ENCODE data around the gene SEPTIN11.

- no peak for TF ChIP-seq RAD21 (IDR thresholded peaks at IDR 0.05; ENCODE audit: low read depth)
- TF ChIP-seq FOXM1 (IDR thresholded peaks at IDR 0.05; ENCODE audit: borderline replicate concordance, low read depth) = no peak
- TF ChIP-seq, protein P1, sequence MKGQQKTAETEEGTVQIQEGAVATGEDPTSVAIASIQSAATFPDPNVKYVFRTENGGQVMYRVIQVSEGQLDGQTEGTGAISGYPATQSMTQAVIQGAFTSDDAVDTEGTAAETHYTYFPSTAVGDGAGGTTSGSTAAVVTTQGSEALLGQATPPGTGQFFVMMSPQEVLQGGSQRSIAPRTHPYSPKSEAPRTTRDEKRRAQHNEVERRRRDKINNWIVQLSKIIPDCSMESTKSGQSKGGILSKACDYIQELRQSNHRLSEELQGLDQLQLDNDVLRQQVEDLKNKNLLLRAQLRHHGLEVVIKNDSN (IDR thresholded peaks at IDR 0.05) = no peak
- no peak for TF ChIP-seq CREB1 (IDR thresholded peaks at IDR 0.05; ENCODE audit: low read depth)
- no peak for TF ChIP-seq YY1 (IDR thresholded peaks at IDR 0.05; ENCODE audit: low read depth)
- no peak for TF ChIP-seq TAF1 (IDR thresholded peaks at IDR 0.05; ENCODE audit: low read depth)
- no peak for TF ChIP-seq EP300 (IDR thresholded peaks at IDR 0.05; ENCODE audit: borderline replicate concordance)
- no peak for TF ChIP-seq EGR1 (IDR thresholded peaks at IDR 0.05)
- TF ChIP-seq, protein P2, sequence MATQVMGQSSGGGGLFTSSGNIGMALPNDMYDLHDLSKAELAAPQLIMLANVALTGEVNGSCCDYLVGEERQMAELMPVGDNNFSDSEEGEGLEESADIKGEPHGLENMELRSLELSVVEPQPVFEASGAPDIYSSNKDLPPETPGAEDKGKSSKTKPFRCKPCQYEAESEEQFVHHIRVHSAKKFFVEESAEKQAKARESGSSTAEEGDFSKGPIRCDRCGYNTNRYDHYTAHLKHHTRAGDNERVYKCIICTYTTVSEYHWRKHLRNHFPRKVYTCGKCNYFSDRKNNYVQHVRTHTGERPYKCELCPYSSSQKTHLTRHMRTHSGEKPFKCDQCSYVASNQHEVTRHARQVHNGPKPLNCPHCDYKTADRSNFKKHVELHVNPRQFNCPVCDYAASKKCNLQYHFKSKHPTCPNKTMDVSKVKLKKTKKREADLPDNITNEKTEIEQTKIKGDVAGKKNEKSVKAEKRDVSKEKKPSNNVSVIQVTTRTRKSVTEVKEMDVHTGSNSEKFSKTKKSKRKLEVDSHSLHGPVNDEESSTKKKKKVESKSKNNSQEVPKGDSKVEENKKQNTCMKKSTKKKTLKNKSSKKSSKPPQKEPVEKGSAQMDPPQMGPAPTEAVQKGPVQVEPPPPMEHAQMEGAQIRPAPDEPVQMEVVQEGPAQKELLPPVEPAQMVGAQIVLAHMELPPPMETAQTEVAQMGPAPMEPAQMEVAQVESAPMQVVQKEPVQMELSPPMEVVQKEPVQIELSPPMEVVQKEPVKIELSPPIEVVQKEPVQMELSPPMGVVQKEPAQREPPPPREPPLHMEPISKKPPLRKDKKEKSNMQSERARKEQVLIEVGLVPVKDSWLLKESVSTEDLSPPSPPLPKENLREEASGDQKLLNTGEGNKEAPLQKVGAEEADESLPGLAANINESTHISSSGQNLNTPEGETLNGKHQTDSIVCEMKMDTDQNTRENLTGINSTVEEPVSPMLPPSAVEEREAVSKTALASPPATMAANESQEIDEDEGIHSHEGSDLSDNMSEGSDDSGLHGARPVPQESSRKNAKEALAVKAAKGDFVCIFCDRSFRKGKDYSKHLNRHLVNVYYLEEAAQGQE (IDR thresholded peaks at IDR 0.05; ENCODE audit: low read depth) = no peak
- no peak for TF ChIP-seq CEBPB (IDR thresholded peaks at IDR 0.05)
- no peak for TF ChIP-seq TCF12 (IDR thresholded peaks at IDR 0.05; ENCODE audit: low read depth)
- TF ChIP-seq, protein P3, sequence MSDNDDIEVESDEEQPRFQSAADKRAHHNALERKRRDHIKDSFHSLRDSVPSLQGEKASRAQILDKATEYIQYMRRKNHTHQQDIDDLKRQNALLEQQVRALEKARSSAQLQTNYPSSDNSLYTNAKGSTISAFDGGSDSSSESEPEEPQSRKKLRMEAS (IDR thresholded peaks at IDR 0.05) = no peak
- no peak for TF ChIP-seq ZBTB7A (IDR thresholded peaks at IDR 0.05; ENCODE audit: low read depth)
- no peak for TF ChIP-seq TEAD4 (IDR thresholded peaks at IDR 0.05)
Observed at GRCh38 chr4:76977113-76977512, 27.6 kb downstream of the SEPTIN11 start.
